GM12872 (cell line): Measurements from ENCODE around the gene PDGFA.

Source experiments
- CTCF ChIP-seq: IDR thresholded peaks from 3 replicates; pipeline ENCODE4 v1.5.1; 2011; ENCODE audit warnings: low read depth, mild to moderate bottlenecking, low read length, moderate library complexity; ENCODE audit not compliant: insufficient read depth

PDGFA gene

DNA sequence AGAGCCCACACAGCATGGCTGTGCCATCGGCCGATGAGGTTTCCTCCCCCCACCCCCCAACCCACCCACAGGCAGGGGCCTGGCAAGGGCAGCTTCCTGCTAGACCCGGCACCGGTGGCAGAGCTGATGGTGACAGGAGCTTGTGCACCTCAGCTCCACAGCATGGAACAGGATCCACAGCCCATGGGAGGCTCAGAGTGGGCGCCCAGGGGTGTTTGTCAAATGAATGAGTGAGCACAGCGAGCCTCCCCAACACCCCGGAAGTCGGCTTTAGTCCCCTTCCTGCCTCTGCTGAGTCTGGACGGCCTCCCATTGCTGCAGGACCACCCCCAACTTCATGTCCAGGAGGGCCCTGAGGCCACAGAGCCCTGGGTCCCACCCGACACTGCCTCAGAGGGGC is 68.9 kb downstream of the PDGFA start:
- TF ChIP-seq CTCF, result no peak

DNA sequence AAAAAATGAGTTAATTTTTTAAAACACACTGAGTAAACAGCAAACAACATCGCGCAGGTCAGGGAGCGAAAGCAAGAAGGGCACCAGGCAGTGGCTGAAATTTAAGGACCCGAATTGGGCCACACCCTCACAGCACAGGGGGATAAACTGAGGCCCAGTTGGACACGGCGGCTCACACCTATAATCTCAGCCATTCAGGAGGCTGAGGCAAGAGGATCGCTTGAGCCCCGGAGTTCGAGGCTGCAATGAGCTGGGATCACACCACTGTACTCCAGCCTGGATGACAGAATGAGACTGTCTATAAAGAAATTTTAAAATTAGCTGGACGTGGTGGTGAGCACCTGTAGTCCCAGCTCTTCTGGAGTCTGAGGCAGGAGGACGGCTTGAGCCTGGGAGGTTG is 69.6 kb downstream of the PDGFA start:
- no peak for TF ChIP-seq CTCF

DNA sequence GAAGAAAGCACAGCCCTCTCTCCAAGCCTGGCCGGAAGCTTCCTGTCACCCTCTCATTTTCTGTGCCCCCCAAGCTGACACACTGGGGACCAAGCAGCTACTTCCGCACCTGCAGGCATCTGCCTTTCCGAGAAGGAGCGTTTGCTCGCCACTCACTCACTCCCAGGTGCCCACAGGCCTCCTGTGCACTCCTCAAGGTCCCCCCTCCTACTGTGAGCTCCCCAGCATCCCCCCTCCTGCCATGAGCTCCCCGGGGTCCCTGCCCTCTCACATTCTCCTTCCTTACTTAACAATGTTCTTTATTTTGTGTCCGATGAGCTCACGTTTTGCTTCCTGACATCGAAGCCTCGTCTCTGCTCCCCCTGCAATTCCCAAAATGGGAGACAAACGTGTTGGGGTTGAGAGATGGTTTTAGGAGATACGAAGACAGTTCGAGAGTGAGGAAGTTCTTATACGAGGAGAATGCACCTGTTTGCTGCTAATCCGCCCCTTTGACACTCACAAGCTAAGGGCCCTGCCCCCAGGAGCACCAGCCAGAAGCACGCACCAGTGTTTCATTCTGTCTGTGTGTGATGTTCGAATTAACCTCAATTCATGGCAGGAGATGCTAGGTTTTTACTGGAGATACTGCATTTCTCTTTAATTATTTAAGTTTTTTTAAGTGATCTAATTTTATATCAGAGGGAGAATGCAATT is 70.2 kb downstream of the PDGFA start:
- no peak for TF ChIP-seq CTCF

- TF ChIP-seq CTCF, result no peak
Measured at GRCh38 chr7:447523-447922, 72.1 kb downstream of the PDGFA start.
